ENCODE measurements around the gene TTLL11. TPM values are rescaled to one million over a fixed set of nuclear protein-coding genes. Genes with fewer than 3 reads are reported as not detected.
A peak's percentile ranks its signal among the peaks of the same experiment; 100 is the strongest.

The TTLL11 gene, protein sequence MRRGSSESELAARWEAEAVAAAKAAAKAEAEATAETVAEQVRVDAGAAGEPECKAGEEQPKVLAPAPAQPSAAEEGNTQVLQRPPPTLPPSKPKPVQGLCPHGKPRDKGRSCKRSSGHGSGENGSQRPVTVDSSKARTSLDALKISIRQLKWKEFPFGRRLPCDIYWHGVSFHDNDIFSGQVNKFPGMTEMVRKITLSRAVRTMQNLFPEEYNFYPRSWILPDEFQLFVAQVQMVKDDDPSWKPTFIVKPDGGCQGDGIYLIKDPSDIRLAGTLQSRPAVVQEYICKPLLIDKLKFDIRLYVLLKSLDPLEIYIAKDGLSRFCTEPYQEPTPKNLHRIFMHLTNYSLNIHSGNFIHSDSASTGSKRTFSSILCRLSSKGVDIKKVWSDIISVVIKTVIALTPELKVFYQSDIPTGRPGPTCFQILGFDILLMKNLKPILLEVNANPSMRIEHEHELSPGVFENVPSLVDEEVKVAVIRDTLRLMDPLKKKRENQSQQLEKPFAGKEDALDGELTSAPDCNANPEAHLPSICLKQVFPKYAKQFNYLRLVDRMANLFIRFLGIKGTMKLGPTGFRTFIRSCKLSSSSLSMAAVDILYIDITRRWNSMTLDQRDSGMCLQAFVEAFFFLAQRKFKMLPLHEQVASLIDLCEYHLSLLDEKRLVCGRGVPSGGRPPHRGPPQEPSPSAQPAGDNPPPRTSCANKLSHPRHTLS
- total RNA-seq, result 1 to 10 TPM in 1 of 2 experiments, under 1 TPM in 1; 0.56 to 1.4 TPM

DNA sequence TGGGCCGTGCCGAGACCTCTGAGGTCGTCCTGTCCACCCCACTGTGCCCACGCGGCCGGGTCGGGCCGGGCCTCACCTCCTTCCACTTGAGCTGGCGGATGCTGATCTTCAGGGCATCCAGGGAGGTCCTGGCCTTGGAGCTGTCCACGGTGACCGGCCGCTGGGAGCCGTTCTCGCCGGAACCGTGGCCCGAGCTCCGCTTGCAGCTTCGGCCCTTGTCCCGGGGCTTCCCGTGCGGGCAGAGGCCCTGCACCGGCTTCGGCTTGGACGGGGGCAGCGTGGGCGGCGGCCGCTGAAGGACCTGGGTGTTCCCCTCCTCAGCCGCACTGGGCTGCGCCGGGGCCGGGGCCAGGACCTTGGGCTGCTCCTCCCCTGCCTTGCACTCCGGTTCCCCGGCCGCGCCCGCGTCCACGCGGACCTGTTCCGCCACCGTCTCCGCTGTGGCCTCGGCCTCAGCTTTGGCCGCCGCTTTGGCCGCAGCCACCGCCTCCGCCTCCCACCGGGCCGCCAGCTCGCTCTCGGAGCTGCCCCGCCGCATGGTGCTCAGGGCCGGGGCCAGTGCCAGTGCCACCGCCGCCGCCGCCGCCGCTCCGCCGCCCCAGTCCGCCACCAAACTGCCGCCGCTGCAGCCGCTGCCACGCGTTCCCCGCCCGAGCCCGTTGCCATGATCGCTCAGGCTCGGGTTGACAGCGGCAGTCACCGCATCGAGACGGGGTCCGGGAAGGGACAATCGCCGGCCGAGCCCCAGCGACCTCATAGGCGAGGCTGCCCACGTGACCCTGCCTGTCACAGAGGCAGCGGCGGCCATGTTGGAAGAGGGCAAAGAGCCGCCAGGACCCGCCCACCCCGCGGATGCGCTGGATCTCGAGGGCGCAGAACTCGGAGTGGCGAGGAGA is at the start of gene TTLL11:
TSS of gene TTLL11 (minus strand) at position 698 of the 896 bp plus-strand sequence. CDS start at position 538, 160 bp downstream.
- ChIA-PET POLR2A (interaction anchor here (0.6 to 2.0 kb wide), 5 partner anchors 10 to 286 kb away, joined by 3 to 7 read pairs (median 3); no protein-coding TSS in a partner anchor), CTCF (interaction anchor here (1.1 to 2.7 kb wide), 4 partner anchors 29 to 258 kb away, joined by 3 to 17 read pairs (median 4); no protein-coding TSS in a partner anchor)
- ATAC-seq (peak; percentile 95), DNase-seq (peak; percentile 98)
- peaks cover 25% of the 10 kb centered on the region for H3K4me1 Mint-ChIP-seq (ENCODE audit: low read depth)
- TF ChIP-seq, protein P1, sequence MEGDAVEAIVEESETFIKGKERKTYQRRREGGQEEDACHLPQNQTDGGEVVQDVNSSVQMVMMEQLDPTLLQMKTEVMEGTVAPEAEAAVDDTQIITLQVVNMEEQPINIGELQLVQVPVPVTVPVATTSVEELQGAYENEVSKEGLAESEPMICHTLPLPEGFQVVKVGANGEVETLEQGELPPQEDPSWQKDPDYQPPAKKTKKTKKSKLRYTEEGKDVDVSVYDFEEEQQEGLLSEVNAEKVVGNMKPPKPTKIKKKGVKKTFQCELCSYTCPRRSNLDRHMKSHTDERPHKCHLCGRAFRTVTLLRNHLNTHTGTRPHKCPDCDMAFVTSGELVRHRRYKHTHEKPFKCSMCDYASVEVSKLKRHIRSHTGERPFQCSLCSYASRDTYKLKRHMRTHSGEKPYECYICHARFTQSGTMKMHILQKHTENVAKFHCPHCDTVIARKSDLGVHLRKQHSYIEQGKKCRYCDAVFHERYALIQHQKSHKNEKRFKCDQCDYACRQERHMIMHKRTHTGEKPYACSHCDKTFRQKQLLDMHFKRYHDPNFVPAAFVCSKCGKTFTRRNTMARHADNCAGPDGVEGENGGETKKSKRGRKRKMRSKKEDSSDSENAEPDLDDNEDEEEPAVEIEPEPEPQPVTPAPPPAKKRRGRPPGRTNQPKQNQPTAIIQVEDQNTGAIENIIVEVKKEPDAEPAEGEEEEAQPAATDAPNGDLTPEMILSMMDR (IDR thresholded peaks at IDR 0.05), result no peak
- intact Hi-C loops (cut with micrococcal nuclease), result no loop called here
- no peaks in the 10 kb centered on the region for H3K9me3 Mint-ChIP-seq
- peak within 1 kb of the TSS; percentile 82 for H3K4me3 Mint-ChIP-seq
- peaks cover 8% of the 10 kb centered on the region for H3K27me3 Mint-ChIP-seq
- peak within 1 kb of the TSS; percentile 53 for H3K27ac Mint-ChIP-seq
- no peaks in the 10 kb centered on the region for H3K36me3 Mint-ChIP-seq (ENCODE audit: low read depth)

DNA sequence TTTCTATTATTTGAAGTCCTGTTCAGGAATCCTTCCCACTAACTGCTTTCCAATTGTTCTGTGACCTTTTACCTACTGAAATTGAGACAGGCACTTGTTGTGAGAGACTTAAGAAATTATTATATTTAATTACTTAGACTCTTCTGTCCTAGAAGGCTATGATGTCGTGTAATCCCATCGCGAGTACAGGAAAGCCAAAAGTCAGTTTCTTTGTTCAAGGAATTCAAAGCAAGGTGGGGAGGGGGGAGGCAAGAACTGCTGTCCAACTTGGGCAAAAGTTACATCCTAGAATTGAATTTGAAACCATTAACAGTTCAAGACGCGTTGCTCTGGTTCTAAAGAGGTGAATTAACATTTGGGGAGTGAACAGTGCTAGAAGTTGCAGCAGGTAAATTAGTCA is 48.6 kb upstream of the TTLL11 start:
- no peak overlapping the region for H3K27ac Mint-ChIP-seq
- no peaks in the 10 kb centered on the region for H3K9me3 Mint-ChIP-seq
- ATAC-seq (no peak), DNase-seq (no peak)
- ChIA-PET CTCF (interaction anchor here (2.1 kb wide), 1 partner anchor 13 kb away, joined by 6 read pairs; no protein-coding TSS in a partner anchor), POLR2A (no interaction called here)
- no peaks in the 10 kb centered on the region for H3K4me1 Mint-ChIP-seq (ENCODE audit: low read depth)
- intact Hi-C loops (cut with micrococcal nuclease), result no loop called here
- TF ChIP-seq, protein P1 (IDR thresholded peaks at IDR 0.05), result no peak
- H3K27me3 Mint-ChIP-seq, result no peaks in the 10 kb centered on the region
- H3K36me3 Mint-ChIP-seq (ENCODE audit: low read depth), result peaks cover 9% of the 10 kb centered on the region
- no peak overlapping the region for H3K4me3 Mint-ChIP-seq

DNA sequence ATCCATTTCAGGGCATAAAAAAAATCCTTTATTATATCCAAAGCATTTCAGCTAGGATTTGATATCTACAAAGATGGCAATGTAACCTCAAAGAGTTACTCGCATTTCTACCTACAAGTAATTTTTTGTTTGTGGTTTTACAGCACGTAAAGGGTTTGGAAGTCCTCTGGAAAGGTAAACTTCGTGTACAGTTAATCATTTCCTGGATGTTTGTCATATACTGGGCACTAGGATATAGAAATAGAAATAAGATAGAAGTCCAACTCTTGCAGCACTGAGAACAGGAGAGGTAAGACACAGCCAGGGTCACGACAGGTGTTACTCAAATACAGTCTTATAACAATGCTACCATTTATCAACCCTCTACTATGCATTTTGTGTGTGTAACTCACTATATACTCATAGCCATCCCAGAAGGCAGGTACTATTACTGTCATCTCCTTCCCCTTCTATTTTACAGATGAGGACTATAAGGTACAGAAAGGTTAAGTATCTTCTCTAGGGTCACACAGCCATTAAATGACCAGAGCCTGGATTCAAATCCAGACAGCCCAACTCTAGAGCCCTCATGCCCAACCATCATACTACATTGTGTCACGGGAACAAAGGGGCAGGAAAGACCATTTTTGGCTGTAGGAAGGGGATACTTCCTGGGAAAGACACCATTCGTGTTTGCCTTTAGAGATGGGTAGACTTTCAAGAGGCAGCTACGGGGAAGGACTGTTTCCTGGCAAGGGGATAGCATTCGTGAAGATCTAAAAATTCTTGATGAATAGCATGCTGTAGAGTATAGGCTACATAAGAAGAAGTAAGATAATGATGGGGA is 47.5 kb upstream of the TTLL11 start:
- Mint-ChIP-seq H3K4me3 (no peak overlapping the region), H3K9me3 (no peaks in the 10 kb centered on the region), H3K27ac (no peak overlapping the region), H3K27me3 (no peaks in the 10 kb centered on the region), H3K36me3 (ENCODE audit: low read depth) (peaks cover 7% of the 10 kb centered on the region), H3K4me1 (ENCODE audit: low read depth) (no peaks in the 10 kb centered on the region)
- ChIA-PET CTCF (interaction anchor here (1.5 kb wide), 1 partner anchor 16 kb away, joined by 7 read pairs; no protein-coding TSS in a partner anchor), POLR2A (no interaction called here)
- ATAC-seq (no peak), DNase-seq (no peak)
- intact Hi-C loops (cut with micrococcal nuclease), result no loop called here
- TF ChIP-seq, protein P1 (IDR thresholded peaks at IDR 0.05), result no peak

DNA sequence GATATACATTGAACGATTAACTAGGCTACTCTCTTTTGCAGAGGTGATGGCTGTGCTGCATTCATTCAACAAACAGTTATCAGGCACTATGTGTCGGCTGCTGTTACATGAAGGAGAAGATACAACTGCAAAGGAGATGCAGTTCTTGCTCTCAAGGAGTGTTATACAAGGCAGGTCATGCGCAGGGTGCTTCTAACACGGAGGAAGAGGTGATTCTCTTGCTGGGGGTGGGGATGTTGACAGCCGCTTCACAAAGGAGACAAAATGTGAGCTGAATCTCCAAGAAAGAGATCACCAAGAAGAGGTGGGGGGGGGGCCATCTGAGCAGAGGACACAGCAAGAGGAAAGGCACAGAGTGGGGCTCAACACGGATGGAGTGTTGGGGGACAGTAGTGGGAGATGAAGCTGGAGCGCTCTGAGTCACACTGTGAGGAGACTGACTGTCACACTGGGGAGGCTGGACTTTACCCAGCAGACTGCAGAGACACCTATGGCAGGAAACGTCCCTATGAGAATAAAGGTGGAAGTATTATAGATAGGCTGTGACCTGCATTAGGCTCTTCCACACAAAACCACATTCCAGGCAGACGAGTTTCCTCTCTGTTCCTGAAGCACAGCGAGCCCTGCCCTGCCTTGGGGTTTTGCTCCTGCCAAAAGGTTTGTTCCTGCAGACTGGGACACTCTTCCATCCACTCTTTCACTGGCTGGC is 45.6 kb upstream of the TTLL11 start:
- Mint-ChIP-seq H3K27me3 (no peaks in the 10 kb centered on the region), H3K4me1 (ENCODE audit: low read depth) (no peaks in the 10 kb centered on the region), H3K9me3 (no peaks in the 10 kb centered on the region), H3K36me3 (ENCODE audit: low read depth) (peaks cover 2% of the 10 kb centered on the region), H3K4me3 (no peak overlapping the region), H3K27ac (no peak overlapping the region)
- ChIA-PET CTCF (interaction anchor here (1.5 kb wide), 2 partner anchors 10 to 40 kb away, joined by 3 to 7 read pairs; no protein-coding TSS in a partner anchor), POLR2A (interaction anchor here (0.7 to 0.8 kb wide), 2 partner anchors 13 to 492 kb away, joined by 3 read pairs; no protein-coding TSS in a partner anchor)
- TF ChIP-seq, protein P1 (IDR thresholded peaks at IDR 0.05), result no peak
- intact Hi-C loops (cut with micrococcal nuclease), result no loop called here
- no peak for ATAC-seq
- DNase-seq, result no peak

Data from activated CD8-positive, alpha-beta T cell treated with anti-CD3 and anti-CD28 coated beads for 36 hours (primary cell).